ENCODE measurements around the gene MC1R.
A peak's percentile ranks its signal among the peaks of the same experiment; 100 is the strongest.

The MC1R gene

GRCh38 chr16:89895482-89896250 is 23.0 kb upstream of the MC1R start:
- DNase-seq (ENCODE audit: low read depth): no peak

- DNase-seq (ENCODE audit: low read depth): no peak
Observed at GRCh38 chr16:89897204-89897603, 21.5 kb upstream of the MC1R start.

- DNase-seq (ENCODE audit: low read depth): no peak
Observed at GRCh38 chr16:89898201-89898967, 20.3 kb upstream of the MC1R start.

- no peak for DNase-seq (ENCODE audit: low read depth)
Observed at GRCh38 chr16:89899879-89900481, 18.7 kb upstream of the MC1R start.

GRCh38 chr16:89900885-89901284 is 17.8 kb upstream of the MC1R start:
- no peak for DNase-seq (ENCODE audit: low read depth)

GRCh38 chr16:89902980-89903379 is 15.7 kb upstream of the MC1R start:
- DNase-seq (ENCODE audit: low read depth): no peak

- DNase-seq (ENCODE audit: low read depth): no peak
Observed at GRCh38 chr16:89903908-89904515, 14.7 kb upstream of the MC1R start.

GRCh38 chr16:89904606-89905510 is 13.8 kb upstream of the MC1R start:
- no peak for DNase-seq (ENCODE audit: low read depth)

- no peak for DNase-seq (ENCODE audit: low read depth)
Observed at GRCh38 chr16:89905511-89906139, 13.0 kb upstream of the MC1R start.

- no peak for DNase-seq (ENCODE audit: low read depth)
Observed at GRCh38 chr16:89906140-89907025, 12.3 kb upstream of the MC1R start.

- no peak for DNase-seq (ENCODE audit: low read depth)
Observed at GRCh38 chr16:89907055-89907814, 11.4 kb upstream of the MC1R start.

- DNase-seq (ENCODE audit: low read depth): no peak
Observed at GRCh38 chr16:89908236-89908635, 10.4 kb upstream of the MC1R start.

- DNase-seq (ENCODE audit: low read depth): peak; percentile 37
Observed at GRCh38 chr16:89909777-89910716, 8.6 kb upstream of the MC1R start.

- DNase-seq (ENCODE audit: low read depth): no peak
Observed at GRCh38 chr16:89910717-89911354, 7.8 kb upstream of the MC1R start.

- DNase-seq (ENCODE audit: low read depth): no peak
Observed at GRCh38 chr16:89911375-89911774, 7.3 kb upstream of the MC1R start.

GRCh38 chr16:89912143-89912542 is 6.5 kb upstream of the MC1R start:
- no peak for DNase-seq (ENCODE audit: low read depth)

GRCh38 chr16:89912627-89913026 is 6.0 kb upstream of the MC1R start:
- no peak for DNase-seq (ENCODE audit: low read depth)

Measured in stimulated activated CD8-positive, alpha-beta memory T cell treated with anti-CD3 and anti-CD28 coated beads, Interleukin-15, amount 100 ng/mL, for 24 hours (primary cell).